HG03469 (cell line): ENCODE data around the gene TEPSIN.

Experiments used
- ATAC-seq: cut with Tn5 transposase; IDR thresholded peaks from one replicate; pipeline ENCODE4 v1.9.1; 2021; ENCODE audit warnings: mild to moderate bottlenecking, moderate library complexity, moderate number of reproducible peaks; ENCODE audit not compliant: unreplicated experiment

Gene TEPSIN

DNA sequence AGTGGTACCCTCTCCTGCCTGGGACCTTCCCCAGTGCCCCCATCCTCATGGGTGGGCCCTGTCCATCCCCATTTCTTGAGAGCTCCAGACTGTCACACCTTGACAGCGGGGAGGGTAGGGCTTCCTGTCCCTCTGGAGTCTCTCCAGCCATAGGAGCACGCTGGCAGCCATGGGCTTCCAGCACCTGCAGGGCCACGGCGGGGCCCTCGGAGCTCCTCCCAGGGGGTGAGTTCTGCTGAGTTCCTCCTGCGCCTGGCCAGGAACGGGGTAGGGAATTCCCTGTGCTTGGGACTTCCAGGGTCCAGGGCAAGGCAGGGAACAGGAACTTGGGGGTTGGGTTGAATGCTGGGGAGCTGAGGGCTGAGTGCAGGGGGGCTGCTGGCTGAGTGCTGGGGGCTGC, 49.8 kb downstream of the TEPSIN start:
- ATAC-seq: no peak

DNA sequence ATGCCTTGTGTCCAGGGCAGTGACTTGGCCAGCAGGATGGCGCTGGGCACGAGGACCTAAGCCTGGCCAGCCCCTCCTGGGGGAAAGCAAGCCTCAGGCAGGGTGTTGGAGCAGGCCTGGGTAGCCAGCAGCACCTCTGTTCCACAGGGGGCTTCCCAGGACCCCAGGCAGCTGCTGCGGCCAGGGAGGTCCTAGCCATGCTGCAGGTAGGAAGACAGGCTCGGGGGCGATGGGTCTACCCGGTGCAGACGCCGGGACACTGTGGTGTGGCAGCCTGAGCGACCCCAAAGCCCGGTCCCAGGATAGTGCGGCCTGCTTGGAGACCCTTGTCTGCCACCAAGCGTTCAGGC, 50.4 kb downstream of the TEPSIN start:
- no peak for ATAC-seq

DNA sequence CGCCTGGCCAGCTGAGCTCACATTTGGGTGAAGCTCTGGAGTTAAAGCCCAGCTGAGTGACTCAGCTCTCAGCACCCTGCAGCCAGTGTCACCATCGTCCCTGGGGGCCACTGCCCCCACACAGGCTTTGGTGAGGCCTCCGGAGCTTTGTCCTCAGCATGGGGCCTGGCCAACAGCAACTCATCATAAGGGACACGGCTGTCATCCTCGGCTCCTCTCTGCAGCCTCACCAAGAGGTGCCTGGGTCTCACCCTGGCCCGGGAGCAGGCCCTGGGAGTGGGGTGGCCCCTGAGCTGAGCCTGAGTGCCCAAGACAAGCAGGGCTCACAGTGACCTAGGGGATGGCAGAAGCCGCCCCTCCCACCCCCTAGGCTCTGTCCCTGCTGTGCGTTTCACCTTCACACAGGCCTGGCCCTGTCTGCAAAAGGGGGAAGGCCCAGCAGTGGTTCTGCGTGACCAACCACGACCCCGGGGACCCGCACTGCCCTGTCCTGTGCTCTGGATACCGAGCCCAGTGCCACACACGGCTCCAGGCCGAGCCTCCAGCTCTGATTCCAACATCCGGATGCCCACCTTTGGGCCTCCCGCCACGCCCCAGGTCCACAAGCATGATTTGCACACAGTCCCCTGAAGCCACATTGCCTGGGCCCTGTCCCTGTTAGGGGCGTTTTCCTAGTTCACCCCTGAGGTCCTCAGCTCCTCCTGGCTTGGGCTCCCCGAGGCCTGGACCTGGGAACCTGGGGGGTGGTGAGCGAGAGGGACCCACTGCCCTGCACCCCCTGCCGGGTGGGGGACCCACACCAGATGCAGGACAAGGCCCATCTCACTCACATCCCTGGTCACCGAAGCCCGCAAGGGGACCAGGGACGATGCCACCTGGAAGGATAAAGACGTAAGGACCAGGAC, 51.0 kb downstream of the TEPSIN start:
- no peak for ATAC-seq

DNA sequence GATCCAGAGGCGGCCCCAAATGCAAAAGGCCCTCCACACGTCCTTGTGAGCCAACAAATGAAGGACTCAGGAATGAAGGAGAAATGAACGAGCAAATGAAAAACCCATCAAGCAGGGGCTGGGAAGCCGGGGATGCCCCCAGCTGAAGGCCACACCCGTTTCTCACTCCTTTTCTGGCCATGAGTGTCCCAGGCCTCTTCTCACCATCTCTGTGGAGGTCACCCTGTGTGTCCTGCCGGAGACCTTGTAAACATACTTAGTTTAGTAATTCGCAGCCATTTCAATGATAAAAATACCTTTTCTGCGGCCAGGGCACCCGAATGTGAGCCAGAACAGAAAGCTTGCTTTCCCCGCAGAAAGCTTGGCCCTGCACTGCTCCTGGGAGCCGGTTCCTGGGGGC, 51.7 kb downstream of the TEPSIN start:
- no peak for ATAC-seq

DNA sequence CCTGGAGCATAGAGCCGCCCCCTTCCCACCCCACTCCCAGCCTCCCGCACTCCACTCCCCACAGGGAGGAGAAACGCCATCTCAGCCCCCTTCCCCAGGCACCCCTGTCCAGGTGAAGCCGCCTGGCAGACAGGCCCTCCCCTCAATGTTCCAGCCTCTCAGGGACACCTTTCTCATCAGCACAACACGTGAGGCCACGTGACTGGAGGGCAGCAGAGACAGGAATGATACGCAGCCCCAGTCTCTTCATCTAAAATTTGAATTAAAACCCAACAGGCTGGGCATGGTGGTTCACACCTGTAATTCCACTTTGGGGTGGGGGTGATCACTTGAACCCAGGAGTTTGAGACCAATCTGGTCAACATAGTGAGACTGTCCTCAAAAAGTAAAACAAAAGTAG, 52.7 kb downstream of the TEPSIN start:
- ATAC-seq: no peak

DNA sequence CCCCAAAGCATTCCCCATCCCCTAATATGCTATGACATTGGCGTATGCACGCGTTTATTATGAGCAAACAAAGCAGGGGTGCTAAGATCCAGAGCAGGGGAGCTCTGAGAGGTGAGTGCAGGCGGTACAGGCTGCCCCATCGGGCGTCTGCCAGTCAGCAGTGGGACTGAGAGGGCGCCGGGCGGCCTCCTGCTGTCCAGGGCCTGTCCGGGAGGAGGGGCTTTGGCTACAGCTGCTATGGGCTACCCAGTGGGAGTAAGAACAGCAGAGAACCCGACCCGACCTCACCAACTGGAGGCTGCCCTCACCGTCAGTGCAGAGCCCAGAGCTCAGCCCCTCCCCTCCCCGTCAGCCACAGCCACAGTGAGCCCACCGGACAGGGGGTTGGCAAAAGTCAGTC, 54.3 kb downstream of the TEPSIN start:
- no peak for ATAC-seq

DNA sequence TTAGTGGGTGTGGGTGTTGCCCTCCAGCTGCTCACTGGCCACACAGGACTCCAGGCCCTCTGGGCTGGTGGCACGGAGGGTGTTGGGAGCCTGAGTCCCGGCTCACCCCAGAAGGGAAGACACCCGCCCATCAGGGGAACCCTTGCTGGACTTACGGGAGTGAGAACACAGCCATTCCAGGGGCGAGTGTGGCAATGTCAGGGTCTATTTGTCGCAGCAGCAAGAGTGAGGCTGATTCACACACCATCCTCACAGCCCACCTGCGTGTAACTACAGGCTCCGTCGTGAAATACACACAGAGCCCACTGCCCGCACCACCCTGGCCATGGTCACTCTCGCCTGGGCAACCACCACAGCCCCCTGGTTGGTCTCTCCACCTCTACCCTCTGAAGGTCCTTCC, 55.0 kb downstream of the TEPSIN start:
- no peak for ATAC-seq

DNA sequence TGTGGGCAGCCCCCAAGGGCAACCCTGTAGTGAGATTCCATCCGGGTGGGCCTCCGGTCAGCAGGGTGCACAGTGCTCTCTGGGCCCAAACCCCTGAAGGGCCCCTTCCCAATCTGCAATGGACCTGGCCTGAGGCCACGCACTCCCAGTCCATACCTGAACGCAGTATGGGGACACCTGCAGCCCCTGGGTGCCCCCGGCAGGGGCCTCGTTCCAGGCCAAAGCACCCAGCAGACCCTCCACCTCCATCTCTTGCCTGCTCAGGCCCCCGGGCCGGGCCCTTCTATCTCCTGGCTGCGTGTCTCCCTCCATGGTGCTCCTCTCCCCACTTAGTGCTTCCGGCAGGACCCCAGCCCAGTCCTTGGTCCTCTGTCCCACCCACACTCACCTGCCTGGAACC, 55.5 kb downstream of the TEPSIN start:
- ATAC-seq: no peak

DNA sequence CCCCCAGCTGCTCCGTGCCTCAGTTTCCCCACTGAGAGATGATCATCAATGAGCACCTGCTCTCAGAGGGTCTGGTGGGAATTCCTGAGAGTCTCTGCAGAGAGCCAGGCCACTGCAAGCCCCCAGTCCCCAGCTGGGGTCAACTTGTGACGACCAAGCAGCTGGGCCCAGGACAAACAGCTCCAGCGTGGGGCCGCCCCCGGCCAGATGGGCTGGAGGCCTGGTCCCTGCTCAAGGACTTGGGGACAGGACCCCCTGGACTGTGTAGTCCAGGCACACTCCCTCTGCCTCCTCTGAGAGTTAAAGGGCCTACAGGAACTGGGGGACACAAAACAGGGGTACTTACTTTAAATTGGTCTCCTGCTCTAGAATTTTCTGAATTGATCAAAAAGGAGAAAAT, 56.3 kb downstream of the TEPSIN start:
- ATAC-seq: no peak

DNA sequence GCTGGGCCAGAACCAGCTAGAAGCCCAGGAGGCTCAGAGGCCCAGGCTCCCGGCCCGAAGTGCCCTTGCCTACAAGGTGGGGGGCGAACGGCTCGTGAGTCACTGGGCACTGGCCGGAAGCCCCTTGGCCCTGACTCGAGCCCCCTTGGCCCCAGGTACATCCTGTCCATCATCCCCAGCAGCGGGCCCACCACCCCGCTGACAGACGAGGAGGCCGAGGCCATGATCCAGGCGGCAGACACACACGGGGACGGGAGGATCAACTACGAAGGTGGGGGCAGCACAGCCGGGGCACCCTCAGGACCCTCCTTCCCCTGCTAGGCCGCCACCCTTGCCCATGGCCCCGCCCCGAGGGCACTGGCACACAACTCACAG, 57.1 kb downstream of the TEPSIN start:
- ATAC-seq: no peak

DNA sequence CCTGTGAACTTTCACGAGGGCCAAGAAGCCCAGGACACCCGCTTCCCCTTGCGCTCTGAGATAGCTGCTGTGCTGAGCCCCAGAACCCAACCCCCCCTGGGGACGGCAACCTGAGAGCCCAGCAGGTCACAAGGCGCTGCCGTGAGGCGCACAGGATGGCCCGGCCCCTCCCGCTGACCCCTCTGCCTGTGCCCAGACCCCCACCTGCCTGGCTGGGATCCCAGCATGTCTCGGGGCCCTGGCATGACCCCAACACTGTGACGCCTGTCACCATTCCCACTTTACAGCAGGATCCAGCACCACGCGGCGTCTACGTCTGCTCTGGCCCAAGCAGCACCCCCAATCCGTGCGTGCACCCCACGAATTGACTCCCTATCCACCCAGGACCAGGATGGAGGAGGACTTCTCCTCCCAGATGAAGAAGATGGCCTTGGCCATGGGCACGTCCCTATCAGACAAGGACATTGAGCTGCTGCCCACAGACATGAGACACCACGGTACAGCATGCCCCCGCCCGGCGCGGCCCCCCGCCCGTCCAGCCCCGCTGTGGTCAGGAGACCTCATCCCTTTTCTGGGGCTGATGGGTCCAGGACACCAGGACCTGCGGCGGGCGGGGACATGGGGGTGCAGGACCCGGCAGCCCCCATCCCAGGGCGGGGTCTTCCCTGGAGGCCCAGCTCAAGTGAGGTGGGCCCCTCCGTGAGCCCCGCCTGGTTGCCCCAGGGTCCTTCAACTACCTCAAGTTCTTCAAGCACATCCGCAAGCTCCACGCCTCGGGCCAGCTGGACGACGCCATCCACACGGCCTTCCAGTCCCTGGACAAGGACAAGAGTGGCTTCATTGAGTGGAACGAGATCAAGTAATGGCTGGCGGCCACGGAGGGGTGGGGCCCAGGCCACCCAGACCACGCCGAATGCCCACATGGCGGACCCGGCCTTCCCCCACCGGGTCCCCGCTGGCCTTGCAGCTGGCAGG, 57.7 kb downstream of the TEPSIN start:
- no peak for ATAC-seq

DNA sequence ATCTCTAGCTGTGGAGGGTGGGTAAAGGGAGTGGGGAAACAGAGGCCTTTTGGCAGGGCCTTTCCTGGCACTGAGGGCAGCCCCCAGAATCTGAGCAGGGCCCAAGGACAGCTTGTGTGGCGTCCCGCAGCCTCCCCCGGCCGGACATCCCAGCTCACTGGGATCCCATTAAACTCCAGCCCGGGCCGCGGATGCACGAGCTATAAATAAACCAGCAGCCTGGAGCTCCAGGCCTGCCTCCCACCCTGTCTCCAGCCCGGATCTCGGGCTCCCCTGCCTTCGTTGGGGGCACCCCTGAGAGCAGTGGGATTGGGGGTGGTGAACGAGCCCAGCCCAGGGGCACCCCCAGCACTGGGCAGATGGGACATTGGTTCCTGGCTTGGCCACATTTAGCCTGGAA, 59.0 kb downstream of the TEPSIN start:
- ATAC-seq: no peak

DNA sequence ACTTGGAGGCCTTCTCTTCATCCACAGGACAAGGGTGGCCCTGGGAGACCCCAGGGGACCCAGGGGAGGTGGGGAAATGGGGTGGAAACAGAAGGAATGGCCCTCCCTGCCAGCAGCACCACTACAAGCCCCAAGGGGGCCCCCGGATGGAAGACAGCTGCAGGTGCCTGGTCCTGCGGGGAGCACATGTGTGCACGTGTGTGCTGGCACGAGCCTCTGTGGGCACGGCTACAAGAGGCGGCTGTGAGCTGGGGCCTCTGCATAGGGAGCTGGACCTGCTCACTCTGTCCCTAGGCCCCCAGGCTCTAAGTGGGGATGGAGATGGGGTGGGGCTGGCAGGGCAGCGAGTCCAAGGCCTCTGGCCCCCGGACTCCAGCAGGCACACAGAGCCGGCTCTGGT, 59.6 kb downstream of the TEPSIN start:
- no peak for ATAC-seq
